ENCODE results near the gene MCUB. TPM values are rescaled to one million over a fixed set of nuclear protein-coding genes. Genes with fewer than 3 reads are reported as not detected.

MCUB gene
- total and polyA plus RNA-seq, 9 of the 15 experiments (the other 6 are each of a cell fraction or from before 2014, with no cell fraction given): 1.4 to 21.5 (median 5.4) TPM

- in situ Hi-C loops (cut with MboI): no loop called here
Observed at GRCh38 chr4:109672169-109672930, 112.3 kb downstream of the MCUB start.

More at GRCh38 chr4:109672169-109672930, 112.3 kb downstream of the MCUB start:
- FAIRE-seq (no peak), DNase-seq (ENCODE audit: extremely low read depth in 1 of 4, low spot score in 3 of 4) (peak in 1 of 4 experiments; percentile 26), ATAC-seq (no peak)
- Histone ChIP-seq H2AFZ (ENCODE audit: low read depth, low read length) (no peak overlapping the region), H4K20me1 (replicated peaks; ENCODE audit: control insufficient read depth, insufficient read depth, low read length) (no peaks in the 10 kb centered on the region), H3K79me2 (ENCODE audit: control insufficient read depth, insufficient read depth, low read length) (no peaks in the 10 kb centered on the region), H3K36me3 (ENCODE audit: control insufficient read depth, insufficient read depth, low read length) (no peaks in the 10 kb centered on the region), H3K9ac (ENCODE audit: insufficient read depth in 1 of 2, low read depth in 2 of 2, low read length in 2 of 2) (no peak overlapping the region), H3K27me3 (ENCODE audit: control insufficient read depth in 2 of 2, insufficient read depth in 2 of 2, low read length in 2 of 2) (no peaks in the 10 kb centered on the region), H3K9me3 (replicated peaks; ENCODE audit: control insufficient read depth, insufficient read depth, low read depth, low read length) (peaks cover 2% of the 10 kb centered on the region; the same call in 1 of the 2 replicates), H3K4me2 (ENCODE audit: insufficient read depth, low read length) (no peak overlapping the region), H3K9me1 (ENCODE audit: control insufficient read depth, insufficient read depth, low read length) (no peaks in the 10 kb centered on the region), H3K4me1 (replicated peaks in 1 of 2; ENCODE audit: control insufficient read depth in 2 of 2, insufficient read depth in 2 of 2, low read length in 2 of 2) (no peaks in the 10 kb centered on the region), H3K27ac (ENCODE audit: extremely low read depth, low read depth, low read length) (0 out of 3 replicates have a peak overlapping the region, but pooled peaks have one; percentile 12), H3K4me3 (no peak overlapping the region)
- POLR2A ChIA-PET: interaction anchor here (0.6 kb wide), 1 partner anchor 30 kb away, joined by 3 read pairs; no protein-coding TSS in a partner anchor
- TF ChIP-seq BMI1 (IDR thresholded peaks at IDR 0.05; ENCODE audit: low read length) (no peak), ZNF699 (CRISPR knock-in tag; IDR thresholded peaks at IDR 0.05; ENCODE audit: insufficient replicate concordance) (no peak), ZNF75A (CRISPR knock-in tag; IDR thresholded peaks at IDR 0.05) (no peak), ZNF76 (CRISPR knock-in tag; IDR thresholded peaks at IDR 0.05; ENCODE audit: borderline replicate concordance) (no peak), SLC30A9 (CRISPR knock-in tag; IDR thresholded peaks at IDR 0.05) (no peak), THAP12 (CRISPR knock-in tag; IDR thresholded peaks at IDR 0.05) (no peak), CHD1 (IDR thresholded peaks at IDR 0.05; ENCODE audit: low read length) (no peak), KAT2B (IDR thresholded peaks at IDR 0.05; ENCODE audit: low read depth, low read length) (no peak), IFI16 (CRISPR knock-in tag; IDR thresholded peaks at IDR 0.05) (no peak), HMBOX1 (IDR thresholded peaks at IDR 0.05) (no peak), CC2D1A (IDR thresholded peaks at IDR 0.05) (no peak), SUPT5H (IDR thresholded peaks at IDR 0.05) (no peak), HDGF (IDR thresholded peaks at IDR 0.05) (no peak), ZFP30 (CRISPR knock-in tag; IDR thresholded peaks at IDR 0.05; ENCODE audit: borderline replicate concordance) (no peak), ZNF253 (CRISPR knock-in tag; conservative IDR thresholded peaks at IDR 0.05) (no peak), ZNF165 (CRISPR knock-in tag; IDR thresholded peaks at IDR 0.05; ENCODE audit: borderline replicate concordance) (no peak), MYNN (IDR thresholded peaks at IDR 0.05) (no peak), MYNN (CRISPR knock-in tag; IDR thresholded peaks at IDR 0.05) (no peak), HLTF (IDR thresholded peaks at IDR 0.05) (no peak), ZNF444 (CRISPR knock-in tag; IDR thresholded peaks at IDR 0.05) (no peak)
- no TSS peak for BruUV-seq (replicated peaks)
- CTCF ChIA-PET (ENCODE audit: low intra/inter-chr PET ratio): interaction anchor here (0.6 kb wide), 1 partner anchor 160 kb away, joined by 3 read pairs; no protein-coding TSS in a partner anchor
- intact Hi-C loops (cut with micrococcal nuclease): no loop called here
